ENCODE measurements around the gene MRPL12. TPM values are rescaled to one million over a fixed set of nuclear protein-coding genes. Genes with fewer than 3 reads are reported as not detected.

The MRPL12 gene
- total and polyA plus RNA-seq, 2 experiments from 2014 or later: 50.9 to 153 TPM

DNA sequence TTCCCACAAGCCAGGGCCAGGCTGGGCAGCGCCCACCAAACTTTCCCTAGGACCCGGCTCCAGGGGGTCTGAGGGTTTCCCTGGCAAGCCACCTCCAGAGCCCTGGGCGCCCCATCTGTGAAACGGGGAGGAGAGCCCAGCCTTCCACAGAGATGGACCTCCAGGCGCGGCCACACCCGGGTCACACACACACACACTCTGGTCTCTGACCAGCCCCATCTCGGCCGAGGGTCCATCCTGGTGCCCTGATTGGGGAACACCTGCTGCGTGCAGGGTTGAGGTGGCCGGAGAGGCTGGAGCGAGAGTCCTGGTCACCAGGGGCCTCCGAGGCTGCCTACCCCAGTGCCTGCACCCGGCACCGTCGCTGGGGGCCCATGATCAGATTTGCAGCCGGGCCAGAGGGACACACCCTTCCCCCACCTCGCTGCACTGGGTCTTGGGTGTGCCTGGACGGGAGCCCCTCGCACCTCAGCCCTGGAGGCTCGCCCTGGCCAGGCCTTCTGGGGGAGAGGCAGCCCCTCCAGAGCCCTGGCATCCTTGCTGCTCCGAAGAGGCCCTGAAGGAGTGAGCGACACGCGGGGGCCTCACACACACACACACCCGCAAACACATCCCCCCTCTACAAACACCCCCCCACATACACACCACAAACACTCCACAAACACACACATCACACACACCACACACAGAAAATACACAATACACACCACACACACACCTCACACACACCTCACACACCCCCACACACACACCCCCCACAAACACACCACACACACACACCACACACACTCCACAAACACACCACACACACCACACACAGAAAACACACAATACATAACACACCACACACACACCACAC lies 38.7 kb downstream of the MRPL12 start:
- no peak overlapping the region for H3K27ac Mint-ChIP-seq
- no peaks in the 10 kb centered on the region for H3K4me1 ChIP-seq (ENCODE audit: insufficient read depth)
- no peak for TF ChIP-seq EZH2phosphoT487 (IDR thresholded peaks at IDR 0.05; ENCODE audit: unreplicated experiment)
- TF ChIP-seq JUNB (IDR thresholded peaks at IDR 0.05; ENCODE audit: unreplicated experiment): no peak
- TF ChIP-seq STAT1 (IDR thresholded peaks at IDR 0.05; ENCODE audit: unreplicated experiment): no peak
- no peak for TF ChIP-seq EZH2 (IDR thresholded peaks at IDR 0.05; ENCODE audit: low read depth, unreplicated experiment)
- TF ChIP-seq, protein P1, sequence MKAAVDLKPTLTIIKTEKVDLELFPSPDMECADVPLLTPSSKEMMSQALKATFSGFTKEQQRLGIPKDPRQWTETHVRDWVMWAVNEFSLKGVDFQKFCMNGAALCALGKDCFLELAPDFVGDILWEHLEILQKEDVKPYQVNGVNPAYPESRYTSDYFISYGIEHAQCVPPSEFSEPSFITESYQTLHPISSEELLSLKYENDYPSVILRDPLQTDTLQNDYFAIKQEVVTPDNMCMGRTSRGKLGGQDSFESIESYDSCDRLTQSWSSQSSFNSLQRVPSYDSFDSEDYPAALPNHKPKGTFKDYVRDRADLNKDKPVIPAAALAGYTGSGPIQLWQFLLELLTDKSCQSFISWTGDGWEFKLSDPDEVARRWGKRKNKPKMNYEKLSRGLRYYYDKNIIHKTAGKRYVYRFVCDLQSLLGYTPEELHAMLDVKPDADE (IDR thresholded peaks at IDR 0.05): no peak
- no peak for TF ChIP-seq ZNF331 (CRISPR knock-in tag; IDR thresholded peaks at IDR 0.05; ENCODE audit: low read depth)
- TF ChIP-seq, protein P2, sequence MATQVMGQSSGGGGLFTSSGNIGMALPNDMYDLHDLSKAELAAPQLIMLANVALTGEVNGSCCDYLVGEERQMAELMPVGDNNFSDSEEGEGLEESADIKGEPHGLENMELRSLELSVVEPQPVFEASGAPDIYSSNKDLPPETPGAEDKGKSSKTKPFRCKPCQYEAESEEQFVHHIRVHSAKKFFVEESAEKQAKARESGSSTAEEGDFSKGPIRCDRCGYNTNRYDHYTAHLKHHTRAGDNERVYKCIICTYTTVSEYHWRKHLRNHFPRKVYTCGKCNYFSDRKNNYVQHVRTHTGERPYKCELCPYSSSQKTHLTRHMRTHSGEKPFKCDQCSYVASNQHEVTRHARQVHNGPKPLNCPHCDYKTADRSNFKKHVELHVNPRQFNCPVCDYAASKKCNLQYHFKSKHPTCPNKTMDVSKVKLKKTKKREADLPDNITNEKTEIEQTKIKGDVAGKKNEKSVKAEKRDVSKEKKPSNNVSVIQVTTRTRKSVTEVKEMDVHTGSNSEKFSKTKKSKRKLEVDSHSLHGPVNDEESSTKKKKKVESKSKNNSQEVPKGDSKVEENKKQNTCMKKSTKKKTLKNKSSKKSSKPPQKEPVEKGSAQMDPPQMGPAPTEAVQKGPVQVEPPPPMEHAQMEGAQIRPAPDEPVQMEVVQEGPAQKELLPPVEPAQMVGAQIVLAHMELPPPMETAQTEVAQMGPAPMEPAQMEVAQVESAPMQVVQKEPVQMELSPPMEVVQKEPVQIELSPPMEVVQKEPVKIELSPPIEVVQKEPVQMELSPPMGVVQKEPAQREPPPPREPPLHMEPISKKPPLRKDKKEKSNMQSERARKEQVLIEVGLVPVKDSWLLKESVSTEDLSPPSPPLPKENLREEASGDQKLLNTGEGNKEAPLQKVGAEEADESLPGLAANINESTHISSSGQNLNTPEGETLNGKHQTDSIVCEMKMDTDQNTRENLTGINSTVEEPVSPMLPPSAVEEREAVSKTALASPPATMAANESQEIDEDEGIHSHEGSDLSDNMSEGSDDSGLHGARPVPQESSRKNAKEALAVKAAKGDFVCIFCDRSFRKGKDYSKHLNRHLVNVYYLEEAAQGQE (IDR thresholded peaks at IDR 0.05; ENCODE audit: unreplicated experiment): no peak
- TF ChIP-seq ZNF114 (CRISPR knock-in tag; IDR thresholded peaks at IDR 0.05): no peak
- TF ChIP-seq, protein P3, sequence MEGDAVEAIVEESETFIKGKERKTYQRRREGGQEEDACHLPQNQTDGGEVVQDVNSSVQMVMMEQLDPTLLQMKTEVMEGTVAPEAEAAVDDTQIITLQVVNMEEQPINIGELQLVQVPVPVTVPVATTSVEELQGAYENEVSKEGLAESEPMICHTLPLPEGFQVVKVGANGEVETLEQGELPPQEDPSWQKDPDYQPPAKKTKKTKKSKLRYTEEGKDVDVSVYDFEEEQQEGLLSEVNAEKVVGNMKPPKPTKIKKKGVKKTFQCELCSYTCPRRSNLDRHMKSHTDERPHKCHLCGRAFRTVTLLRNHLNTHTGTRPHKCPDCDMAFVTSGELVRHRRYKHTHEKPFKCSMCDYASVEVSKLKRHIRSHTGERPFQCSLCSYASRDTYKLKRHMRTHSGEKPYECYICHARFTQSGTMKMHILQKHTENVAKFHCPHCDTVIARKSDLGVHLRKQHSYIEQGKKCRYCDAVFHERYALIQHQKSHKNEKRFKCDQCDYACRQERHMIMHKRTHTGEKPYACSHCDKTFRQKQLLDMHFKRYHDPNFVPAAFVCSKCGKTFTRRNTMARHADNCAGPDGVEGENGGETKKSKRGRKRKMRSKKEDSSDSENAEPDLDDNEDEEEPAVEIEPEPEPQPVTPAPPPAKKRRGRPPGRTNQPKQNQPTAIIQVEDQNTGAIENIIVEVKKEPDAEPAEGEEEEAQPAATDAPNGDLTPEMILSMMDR (conservative IDR thresholded peaks at IDR 0.05; ENCODE audit: low read depth in 2 of 2): no peak
- TF ChIP-seq, protein P4, sequence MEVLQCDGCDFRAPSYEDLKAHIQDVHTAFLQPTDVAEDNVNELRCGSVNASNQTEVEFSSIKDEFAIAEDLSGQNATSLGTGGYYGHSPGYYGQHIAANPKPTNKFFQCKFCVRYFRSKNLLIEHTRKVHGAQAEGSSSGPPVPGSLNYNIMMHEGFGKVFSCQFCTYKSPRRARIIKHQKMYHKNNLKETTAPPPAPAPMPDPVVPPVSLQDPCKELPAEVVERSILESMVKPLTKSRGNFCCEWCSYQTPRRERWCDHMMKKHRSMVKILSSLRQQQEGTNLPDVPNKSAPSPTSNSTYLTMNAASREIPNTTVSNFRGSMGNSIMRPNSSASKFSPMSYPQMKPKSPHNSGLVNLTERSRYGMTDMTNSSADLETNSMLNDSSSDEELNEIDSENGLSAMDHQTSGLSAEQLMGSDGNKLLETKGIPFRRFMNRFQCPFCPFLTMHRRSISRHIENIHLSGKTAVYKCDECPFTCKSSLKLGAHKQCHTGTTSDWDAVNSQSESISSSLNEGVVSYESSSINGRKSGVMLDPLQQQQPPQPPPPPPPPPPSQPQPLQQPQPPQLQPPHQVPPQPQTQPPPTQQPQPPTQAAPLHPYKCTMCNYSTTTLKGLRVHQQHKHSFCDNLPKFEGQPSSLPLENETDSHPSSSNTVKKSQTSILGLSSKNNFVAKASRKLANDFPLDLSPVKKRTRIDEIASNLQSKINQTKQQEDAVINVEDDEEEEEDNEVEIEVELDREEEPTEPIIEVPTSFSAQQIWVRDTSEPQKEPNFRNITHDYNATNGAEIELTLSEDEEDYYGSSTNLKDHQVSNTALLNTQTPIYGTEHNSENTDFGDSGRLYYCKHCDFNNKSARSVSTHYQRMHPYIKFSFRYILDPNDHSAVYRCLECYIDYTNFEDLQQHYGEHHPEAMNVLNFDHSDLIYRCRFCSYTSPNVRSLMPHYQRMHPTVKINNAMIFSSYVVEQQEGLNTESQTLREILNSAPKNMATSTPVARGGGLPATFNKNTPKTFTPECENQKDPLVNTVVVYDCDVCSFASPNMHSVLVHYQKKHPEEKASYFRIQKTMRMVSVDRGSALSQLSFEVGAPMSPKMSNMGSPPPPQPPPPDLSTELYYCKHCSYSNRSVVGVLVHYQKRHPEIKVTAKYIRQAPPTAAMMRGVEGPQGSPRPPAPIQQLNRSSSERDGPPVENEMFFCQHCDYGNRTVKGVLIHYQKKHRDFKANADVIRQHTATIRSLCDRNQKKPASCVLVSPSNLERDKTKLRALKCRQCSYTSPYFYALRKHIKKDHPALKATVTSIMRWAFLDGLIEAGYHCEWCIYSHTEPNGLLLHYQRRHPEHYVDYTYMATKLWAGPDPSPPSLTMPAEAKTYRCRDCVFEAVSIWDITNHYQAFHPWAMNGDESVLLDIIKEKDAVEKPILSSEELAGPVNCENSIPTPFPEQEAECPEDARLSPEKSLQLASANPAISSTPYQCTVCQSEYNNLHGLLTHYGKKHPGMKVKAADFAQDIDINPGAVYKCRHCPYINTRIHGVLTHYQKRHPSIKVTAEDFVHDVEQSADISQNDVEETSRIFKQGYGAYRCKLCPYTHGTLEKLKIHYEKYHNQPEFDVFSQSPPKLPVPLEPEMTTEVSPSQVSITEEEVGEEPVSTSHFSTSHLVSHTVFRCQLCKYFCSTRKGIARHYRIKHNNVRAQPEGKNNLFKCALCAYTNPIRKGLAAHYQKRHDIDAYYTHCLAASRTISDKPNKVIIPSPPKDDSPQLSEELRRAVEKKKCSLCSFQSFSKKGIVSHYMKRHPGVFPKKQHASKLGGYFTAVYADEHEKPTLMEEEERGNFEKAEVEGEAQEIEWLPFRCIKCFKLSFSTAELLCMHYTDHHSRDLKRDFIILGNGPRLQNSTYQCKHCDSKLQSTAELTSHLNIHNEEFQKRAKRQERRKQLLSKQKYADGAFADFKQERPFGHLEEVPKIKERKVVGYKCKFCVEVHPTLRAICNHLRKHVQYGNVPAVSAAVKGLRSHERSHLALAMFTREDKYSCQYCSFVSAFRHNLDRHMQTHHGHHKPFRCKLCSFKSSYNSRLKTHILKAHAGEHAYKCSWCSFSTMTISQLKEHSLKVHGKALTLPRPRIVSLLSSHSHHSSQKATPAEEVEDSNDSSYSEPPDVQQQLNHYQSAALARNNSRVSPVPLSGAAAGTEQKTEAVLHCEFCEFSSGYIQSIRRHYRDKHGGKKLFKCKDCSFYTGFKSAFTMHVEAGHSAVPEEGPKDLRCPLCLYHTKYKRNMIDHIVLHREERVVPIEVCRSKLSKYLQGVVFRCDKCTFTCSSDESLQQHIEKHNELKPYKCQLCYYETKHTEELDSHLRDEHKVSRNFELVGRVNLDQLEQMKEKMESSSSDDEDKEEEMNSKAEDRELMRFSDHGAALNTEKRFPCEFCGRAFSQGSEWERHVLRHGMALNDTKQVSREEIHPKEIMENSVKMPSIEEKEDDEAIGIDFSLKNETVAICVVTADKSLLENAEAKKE (CRISPR knock-in tag; IDR thresholded peaks at IDR 0.05): no peak
- no peak for TF ChIP-seq CREB1 (CRISPR knock-in tag; IDR thresholded peaks at IDR 0.05; ENCODE audit: low read depth)
- TF ChIP-seq POLR2AphosphoS5 (IDR thresholded peaks at IDR 0.05; ENCODE audit: low read depth): no peak
- no peak for TF ChIP-seq NANOG (IDR thresholded peaks at IDR 0.05; ENCODE audit: borderline replicate concordance)

More for the DNA sequence above, 38.7 kb downstream of the MRPL12 start:
- DNase-seq (ENCODE audit: low spot score) (no peak), ATAC-seq (peak; percentile 57)
- H3K4me3 ChIP-seq: no peak overlapping the region
- H4K20me1 ChIP-seq (replicated peaks; ENCODE audit: insufficient read depth): no peaks in the 10 kb centered on the region
- no peaks in the 10 kb centered on the region for H3K4me1 Mint-ChIP-seq
- H3K9me3 Mint-ChIP-seq: no peaks in the 10 kb centered on the region
- H3K27ac ChIP-seq (ENCODE audit: low read depth): no peak overlapping the region
- H3K4me3 Mint-ChIP-seq: no peak overlapping the region
- no peak overlapping the region for H2AFZ ChIP-seq
- H3K9me2 ChIP-seq (ENCODE audit: insufficient read depth): no peaks in the 10 kb centered on the region
- peaks cover 6% of the 10 kb centered on the region for H3K27me3 Mint-ChIP-seq (ENCODE audit: insufficient read depth, low read depth, poor library complexity)
- H3K79me2 ChIP-seq (replicated peaks; ENCODE audit: insufficient read depth): no peaks in the 10 kb centered on the region
- no peaks in the 10 kb centered on the region for H3K36me3 Mint-ChIP-seq (ENCODE audit: low read depth)
- H3K36me3 ChIP-seq (ENCODE audit: insufficient read depth): no peaks in the 10 kb centered on the region
- H3F3A ChIP-seq (replicated peaks; ENCODE audit: low read depth): no peaks in the 10 kb centered on the region
- no peaks in the 10 kb centered on the region for H3K27me3 ChIP-seq (ENCODE audit: insufficient read depth)
- H3K4me2 ChIP-seq: no peak overlapping the region

All from GM23338 (cell line).